ENCODE data around the gene ANXA5.

ANXA5 gene

GRCh38 chr4:121633653-121634052 is 63.1 kb downstream of the ANXA5 start:
- no peak for DNase-seq

GRCh38 chr4:121632636-121633035 is 64.1 kb downstream of the ANXA5 start:
- no peak for DNase-seq
